ENCODE measurements around the gene GRHPR. TPM values are rescaled to one million over a fixed set of nuclear protein-coding genes. Genes with fewer than 3 reads are reported as not detected.

Gene GRHPR
- total RNA-seq, 1 experiment from 2014 or later, result 80.7 TPM

- Mint-ChIP-seq H3K27ac (no peak overlapping the region), H3K4me1 (peaks cover 7% of the 10 kb centered on the region), H3K9me3 (peaks cover 7% of the 10 kb centered on the region), H3K27me3 (ENCODE audit: low read depth) (no peaks in the 10 kb centered on the region; the same call in 1 of the 2 replicates), H3K36me3 (no peaks in the 10 kb centered on the region), H3K4me3 (no peak overlapping the region)
- ChIA-PET POLR2A (no interaction called here), CTCF (interaction anchor here (1.2 to 1.8 kb wide), 4 partner anchors 10 to 386 kb away, joined by 4 to 8 read pairs (median 4); no protein-coding TSS in a partner anchor)
- TF ChIP-seq TCF7 (CRISPR knock-in tag; IDR thresholded peaks at IDR 0.05; ENCODE audit: low read depth), result no peak
- no peak for TF ChIP-seq NFYB (CRISPR knock-in tag; conservative IDR thresholded peaks at IDR 0.05; ENCODE audit: low read depth)
- TF ChIP-seq HMGXB4 (CRISPR knock-in tag; IDR thresholded peaks at IDR 0.05), result no peak
- TF ChIP-seq MYBL2 (CRISPR knock-in tag; IDR thresholded peaks at IDR 0.05), result no peak
- no peak for TF ChIP-seq MXD4 (CRISPR knock-in tag; IDR thresholded peaks at IDR 0.05; ENCODE audit: borderline replicate concordance)
- no peak for ATAC-seq
- DNase-seq (ENCODE audit: low spot score), result no peak
Measured at GRCh38 chr9:37381094-37381741, 41.3 kb upstream of the GRHPR start.

- no peaks in the 10 kb centered on the region for H3K36me3 Mint-ChIP-seq
- peaks cover 7% of the 10 kb centered on the region for H3K4me1 Mint-ChIP-seq
- ChIA-PET POLR2A (no interaction called here), CTCF (interaction anchor here (0.5 to 1.8 kb wide), 3 partner anchors 8 to 29 kb away, joined by 3 to 8 read pairs (median 4); no protein-coding TSS in a partner anchor)
- no peak overlapping the region for H3K4me3 Mint-ChIP-seq
- no peak overlapping the region for H3K27ac Mint-ChIP-seq
- no peak for ATAC-seq
- H3K9me3 Mint-ChIP-seq, result peaks cover 7% of the 10 kb centered on the region
- no peak for DNase-seq (ENCODE audit: low spot score)
- no peak for TF ChIP-seq NFYB (CRISPR knock-in tag; conservative IDR thresholded peaks at IDR 0.05; ENCODE audit: low read depth)
- no peak for TF ChIP-seq ZMAT4 (CRISPR knock-in tag; IDR thresholded peaks at IDR 0.05)
- TF ChIP-seq JUN (CRISPR knock-in tag; IDR thresholded peaks at IDR 0.05), result no peak
- TF ChIP-seq FOXJ3 (CRISPR knock-in tag; IDR thresholded peaks at IDR 0.05; ENCODE audit: borderline replicate concordance), result no peak
- TF ChIP-seq IRF2 (CRISPR knock-in tag; IDR thresholded peaks at IDR 0.05; ENCODE audit: borderline replicate concordance, low read depth), result no peak
- TF ChIP-seq MAX (CRISPR knock-in tag; IDR thresholded peaks at IDR 0.05), result no peak
- no peak for TF ChIP-seq CTCF (IDR thresholded peaks at IDR 0.05)
- TF ChIP-seq PRRX2 (CRISPR knock-in tag; IDR thresholded peaks at IDR 0.05), result no peak
- no peak for TF ChIP-seq HMGA2 (CRISPR knock-in tag; IDR thresholded peaks at IDR 0.05)
- no peak for TF ChIP-seq SMAD4 (CRISPR knock-in tag; IDR thresholded peaks at IDR 0.05)
- no peak for TF ChIP-seq NFE2L1 (CRISPR knock-in tag; IDR thresholded peaks at IDR 0.05)
- no peak for TF ChIP-seq TEAD4 (CRISPR knock-in tag; IDR thresholded peaks at IDR 0.05)
- no peak for TF ChIP-seq TCF7 (CRISPR knock-in tag; IDR thresholded peaks at IDR 0.05; ENCODE audit: low read depth)
- TF ChIP-seq ZNF317 (CRISPR knock-in tag; IDR thresholded peaks at IDR 0.05; ENCODE audit: borderline replicate concordance, low read depth), result no peak
- TF ChIP-seq EMX1 (CRISPR knock-in tag; IDR thresholded peaks at IDR 0.05), result no peak
- TF ChIP-seq USF1 (CRISPR knock-in tag; IDR thresholded peaks at IDR 0.05), result no peak
- no peak for TF ChIP-seq ERG (CRISPR knock-in tag; IDR thresholded peaks at IDR 0.05)
- no peaks in the 10 kb centered on the region; the same call in 1 of the 2 replicates for H3K27me3 Mint-ChIP-seq (ENCODE audit: low read depth)
Measured at GRCh38 chr9:37382161-37382981, 40.1 kb upstream of the GRHPR start.

Measured in WTC11 (cell line).